ENCODE results near the gene TPP2.
A peak's percentile ranks its signal among the peaks of the same experiment; 100 is the strongest.

The TPP2 gene

DNA sequence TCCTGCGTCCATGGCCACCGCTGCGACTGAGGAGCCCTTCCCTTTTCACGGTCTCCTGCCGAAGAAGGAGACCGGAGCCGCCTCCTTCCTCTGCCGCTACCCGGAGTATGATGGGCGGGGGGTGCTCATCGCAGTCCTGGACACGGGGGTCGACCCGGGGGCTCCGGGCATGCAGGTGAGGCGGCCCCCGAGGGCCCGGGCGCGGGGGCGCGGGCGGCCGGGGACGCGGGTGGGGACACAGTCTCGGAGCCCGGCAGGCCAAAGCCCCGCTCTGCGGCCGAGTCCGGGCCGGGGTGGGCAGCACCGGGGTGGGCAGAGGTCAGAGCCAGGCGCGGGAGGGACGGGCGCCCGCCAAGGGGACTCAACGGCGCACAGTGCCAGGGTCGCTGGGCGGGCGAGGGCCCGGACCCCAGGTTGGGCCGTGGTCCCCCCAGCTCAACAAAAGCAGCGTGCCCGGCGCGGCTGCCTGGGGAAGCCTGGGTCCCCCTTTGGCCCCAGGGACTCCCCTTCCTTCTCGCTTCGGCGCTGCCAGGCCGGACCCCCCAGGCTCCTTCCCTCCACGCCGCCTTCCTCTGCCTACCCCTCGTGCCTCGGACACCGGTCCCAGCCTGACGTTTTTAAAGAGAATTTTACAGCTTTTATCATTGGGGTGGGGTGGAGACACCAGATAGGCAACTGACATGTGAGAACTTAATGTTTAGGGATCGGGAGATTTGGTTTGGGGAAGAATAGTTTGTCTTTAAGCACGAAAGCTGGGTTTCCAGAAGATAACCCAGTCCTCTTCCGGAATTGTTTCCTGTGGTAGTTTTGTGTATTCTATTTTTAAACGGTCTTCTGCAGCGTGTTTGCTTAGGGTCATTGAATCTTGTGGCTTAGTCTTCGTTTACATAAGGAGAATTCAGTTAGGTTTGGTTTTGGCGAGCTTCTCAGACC lies 509 bp downstream of the TPP2 start:
- TF ChIP-seq, protein P1, sequence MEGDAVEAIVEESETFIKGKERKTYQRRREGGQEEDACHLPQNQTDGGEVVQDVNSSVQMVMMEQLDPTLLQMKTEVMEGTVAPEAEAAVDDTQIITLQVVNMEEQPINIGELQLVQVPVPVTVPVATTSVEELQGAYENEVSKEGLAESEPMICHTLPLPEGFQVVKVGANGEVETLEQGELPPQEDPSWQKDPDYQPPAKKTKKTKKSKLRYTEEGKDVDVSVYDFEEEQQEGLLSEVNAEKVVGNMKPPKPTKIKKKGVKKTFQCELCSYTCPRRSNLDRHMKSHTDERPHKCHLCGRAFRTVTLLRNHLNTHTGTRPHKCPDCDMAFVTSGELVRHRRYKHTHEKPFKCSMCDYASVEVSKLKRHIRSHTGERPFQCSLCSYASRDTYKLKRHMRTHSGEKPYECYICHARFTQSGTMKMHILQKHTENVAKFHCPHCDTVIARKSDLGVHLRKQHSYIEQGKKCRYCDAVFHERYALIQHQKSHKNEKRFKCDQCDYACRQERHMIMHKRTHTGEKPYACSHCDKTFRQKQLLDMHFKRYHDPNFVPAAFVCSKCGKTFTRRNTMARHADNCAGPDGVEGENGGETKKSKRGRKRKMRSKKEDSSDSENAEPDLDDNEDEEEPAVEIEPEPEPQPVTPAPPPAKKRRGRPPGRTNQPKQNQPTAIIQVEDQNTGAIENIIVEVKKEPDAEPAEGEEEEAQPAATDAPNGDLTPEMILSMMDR (IDR thresholded peaks at IDR 0.05; ENCODE audit: low read depth, low read length, missing control alignments): no peak
- Histone ChIP-seq H3K27me3 (replicated peaks) (no peaks in the 10 kb centered on the region), H3K27ac (peak overlapping the region; percentile 47), H3K4me3 (ENCODE audit: low read depth, low read length) (peak overlapping the region; percentile 94), H3K36me3 (replicated peaks) (no peaks in the 10 kb centered on the region)
- in situ Hi-C loops (cut with HindIII; ENCODE audit: low pct_ligation_motif_present, low sequenced_read_pairs): loop anchor here (25.0 kb wide), 1 partner anchor 265 kb away; no protein-coding TSS in a partner anchor
- DNase-seq: peak; percentile 7

DNA sequence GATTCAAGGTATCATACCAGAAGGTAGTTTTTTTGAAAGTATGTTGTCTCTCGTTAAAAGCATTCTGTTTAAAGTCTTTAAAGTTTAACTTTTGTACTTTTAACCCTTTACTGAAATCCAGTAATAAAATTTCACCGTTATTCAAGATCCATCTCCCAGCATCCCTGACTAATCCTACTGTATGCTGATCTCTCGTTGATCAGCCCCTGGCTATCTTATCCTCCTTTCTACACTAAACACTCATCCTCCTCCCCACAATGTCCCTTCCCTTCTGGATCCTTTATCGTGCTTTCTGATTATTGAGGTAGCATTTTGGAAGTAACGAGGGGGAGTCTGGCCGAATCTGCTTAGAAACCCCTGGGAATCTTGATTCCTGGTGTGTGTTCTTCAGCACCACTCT lies 1.3 kb downstream of the TPP2 start:
- H3K27ac ChIP-seq: no peak overlapping the region
- H3K27me3 ChIP-seq (replicated peaks): no peaks in the 10 kb centered on the region
- peak overlapping the region; percentile 94 for H3K4me3 ChIP-seq (ENCODE audit: low read depth, low read length)
- H3K36me3 ChIP-seq (replicated peaks): no peaks in the 10 kb centered on the region
- TF ChIP-seq, protein P1 (IDR thresholded peaks at IDR 0.05; ENCODE audit: low read depth, low read length, missing control alignments): no peak
- no peak for DNase-seq
- in situ Hi-C loops (cut with HindIII; ENCODE audit: low pct_ligation_motif_present, low sequenced_read_pairs): loop anchor here (25.0 kb wide), 1 partner anchor 264 kb away; no protein-coding TSS in a partner anchor

DNA sequence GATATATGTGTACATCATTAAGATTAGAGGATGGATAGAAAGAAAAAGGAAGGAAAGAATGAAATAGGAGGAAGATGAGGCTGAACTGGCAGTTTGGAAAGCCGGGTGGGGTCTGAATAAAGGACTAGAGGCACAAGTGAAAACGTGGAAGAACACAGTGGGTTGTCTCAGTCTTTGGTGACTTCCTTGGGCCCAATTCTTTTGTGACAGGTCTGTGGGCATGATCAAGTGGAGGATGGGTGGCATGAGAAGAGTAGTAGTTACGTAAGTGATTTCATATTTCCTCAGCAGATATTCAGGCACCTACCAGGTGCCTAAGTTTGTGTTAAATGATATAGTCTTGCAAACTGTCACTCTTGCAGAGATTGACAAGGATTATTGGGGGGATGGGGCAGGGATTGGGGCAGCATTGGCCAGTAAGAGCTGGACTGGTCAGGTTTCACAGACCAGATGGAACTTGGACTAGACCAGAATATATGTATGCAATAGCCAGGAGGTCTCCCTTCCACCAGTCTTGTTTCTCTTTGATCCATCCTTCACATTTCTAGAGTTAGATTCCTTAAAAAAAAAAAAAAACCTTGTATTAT lies 2.7 kb downstream of the TPP2 start:
- Histone ChIP-seq H3K27ac (no peak overlapping the region), H3K36me3 (replicated peaks) (no peaks in the 10 kb centered on the region), H3K4me3 (ENCODE audit: low read depth, low read length) (no peak overlapping the region), H3K27me3 (replicated peaks) (no peaks in the 10 kb centered on the region)
- no peak for DNase-seq
- TF ChIP-seq, protein P1 (IDR thresholded peaks at IDR 0.05; ENCODE audit: low read depth, low read length, missing control alignments): no peak
- in situ Hi-C loops (cut with HindIII; ENCODE audit: low pct_ligation_motif_present, low sequenced_read_pairs): loop anchor here (25.0 kb wide), 1 partner anchor 263 kb away; no protein-coding TSS in a partner anchor

DNA sequence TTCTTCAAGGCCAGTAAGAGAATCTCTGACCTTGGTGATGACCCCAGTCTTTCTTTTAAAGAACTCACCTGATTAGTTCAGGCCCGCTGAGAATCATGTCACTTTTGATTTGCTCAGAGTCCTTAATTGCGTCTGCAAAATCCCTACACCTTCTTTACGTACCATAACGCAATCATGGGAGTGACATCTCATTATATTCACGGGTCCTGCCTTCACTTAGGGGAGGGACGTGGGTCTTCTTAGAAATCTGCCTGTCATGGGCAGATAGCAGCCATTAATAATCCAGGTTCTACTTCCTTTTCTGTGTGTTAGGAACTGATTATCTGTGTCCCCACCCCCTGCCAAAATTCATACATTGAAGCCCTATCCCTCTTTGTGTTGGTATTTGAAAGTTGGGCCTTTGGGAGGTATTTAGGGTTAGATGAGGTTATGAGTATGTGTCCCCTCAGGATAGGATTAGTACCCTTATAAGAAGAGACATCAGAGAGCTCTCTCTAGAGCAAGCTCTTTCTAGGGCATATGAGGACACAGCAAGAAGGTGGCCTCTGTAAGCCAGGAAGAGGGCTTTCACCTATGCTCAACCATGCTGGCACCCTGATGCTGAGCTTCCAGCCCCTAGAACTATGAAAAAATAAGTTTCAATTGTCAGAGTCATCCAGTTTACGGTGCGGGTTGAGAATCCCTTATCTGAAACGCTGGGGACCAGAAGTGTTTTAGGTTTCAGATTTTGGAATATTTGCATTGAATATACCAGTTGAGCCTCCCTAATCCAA lies 9.9 kb downstream of the TPP2 start:
- TF ChIP-seq, protein P1 (IDR thresholded peaks at IDR 0.05; ENCODE audit: low read depth, low read length, missing control alignments): no peak
- no peak overlapping the region for H3K4me3 ChIP-seq (ENCODE audit: low read depth, low read length)
- H3K36me3 ChIP-seq (replicated peaks): peaks cover 24% of the 10 kb centered on the region
- H3K27ac ChIP-seq: no peak overlapping the region
- no peak for DNase-seq
- in situ Hi-C loops (cut with HindIII; ENCODE audit: low pct_ligation_motif_present, low sequenced_read_pairs): no loop called here
- no peaks in the 10 kb centered on the region for H3K27me3 ChIP-seq (replicated peaks)

DNA sequence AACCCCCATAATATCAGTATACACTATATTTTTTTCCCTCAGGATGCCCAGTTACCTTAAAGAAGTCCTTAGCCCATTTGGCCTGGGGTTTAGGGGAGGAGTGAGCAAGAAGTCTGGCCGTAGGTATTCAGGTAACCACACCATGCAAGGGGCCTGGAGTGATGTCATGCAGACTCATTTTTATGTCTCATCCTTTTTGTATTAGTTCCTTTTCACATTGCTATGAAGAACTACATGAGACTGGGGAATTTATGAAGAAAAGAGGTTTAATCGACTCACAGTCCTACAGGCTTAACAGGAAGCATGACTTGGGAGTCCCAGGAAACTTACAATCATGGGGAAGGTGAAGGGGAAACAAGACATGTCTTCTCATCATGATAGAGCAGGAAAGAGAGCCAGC lies 12.2 kb downstream of the TPP2 start:
- Histone ChIP-seq H3K36me3 (replicated peaks) (peaks cover 24% of the 10 kb centered on the region), H3K27me3 (replicated peaks) (no peaks in the 10 kb centered on the region), H3K27ac (no peak overlapping the region), H3K4me3 (ENCODE audit: low read depth, low read length) (no peak overlapping the region)
- in situ Hi-C loops (cut with HindIII; ENCODE audit: low pct_ligation_motif_present, low sequenced_read_pairs): no loop called here
- DNase-seq: no peak
- TF ChIP-seq, protein P1 (IDR thresholded peaks at IDR 0.05; ENCODE audit: low read depth, low read length, missing control alignments): no peak
